ENCODE measurements around the gene POU6F2. TPM values are rescaled to one million over a fixed set of nuclear protein-coding genes. Genes with fewer than 3 reads are reported as not detected.
"Not testable (repeated sequence)": the region's sequence is repeated elsewhere in the genome, so short reads cannot be mapped to it uniquely, and the experiment has no call there.

POU6F2 gene
- total RNA-seq, result not detected
- long read RNA-seq, result 0 reads

- DNase-seq (no peak), ATAC-seq (ENCODE audit: poor library complexity) (no peak)
- intact Hi-C loops (cut with DNase I), result no loop called here
These were observed at the start of gene POU6F2 for GRCh38 chr7:38977685-38978084. POU6F2 (plus strand) TSS chr7:38977909; CDS start chr7:38977954, 45 bp downstream.

GRCh38 chr7:38928506-38928905 is 49.2 kb upstream of the POU6F2 start:
- intact Hi-C loops (cut with DNase I), result no loop called here
- ATAC-seq (ENCODE audit: poor library complexity) (no peak), DNase-seq (no peak)

- ATAC-seq (ENCODE audit: poor library complexity) (no peak), DNase-seq (no peak)
- intact Hi-C loops (cut with DNase I), result no loop called here
These were observed 48.1 kb upstream of the POU6F2 start for GRCh38 chr7:38929460-38930171.

- ATAC-seq (ENCODE audit: poor library complexity) (no peak), DNase-seq (peak; percentile 73)
- intact Hi-C loops (cut with DNase I), result no loop called here
These were observed 45.1 kb upstream of the POU6F2 start for GRCh38 chr7:38932509-38933168.

GRCh38 chr7:38934051-38934450 is 43.7 kb upstream of the POU6F2 start:
- DNase-seq (no peak), ATAC-seq (ENCODE audit: poor library complexity) (no peak)
- intact Hi-C loops (cut with DNase I), result no loop called here

- DNase-seq (no peak), ATAC-seq (ENCODE audit: poor library complexity) (no peak)
- intact Hi-C loops (cut with DNase I), result no loop called here
These were observed 43.2 kb upstream of the POU6F2 start for GRCh38 chr7:38934536-38934935.

- ATAC-seq (ENCODE audit: poor library complexity), result no peak
- DNase-seq, result no peak
- intact Hi-C loops (cut with DNase I), result no loop called here
These were observed 41.1 kb upstream of the POU6F2 start for GRCh38 chr7:38936641-38937040.

- no peak for ATAC-seq (ENCODE audit: poor library complexity)
- intact Hi-C loops (cut with DNase I), result no loop called here
- no peak for DNase-seq
These were observed 39.7 kb upstream of the POU6F2 start for GRCh38 chr7:38938001-38938485.

- intact Hi-C loops (cut with DNase I), result no loop called here
- ATAC-seq (ENCODE audit: poor library complexity), result no peak
- DNase-seq, result no peak
These were observed 39.1 kb upstream of the POU6F2 start for GRCh38 chr7:38938589-38938988.

GRCh38 chr7:38940774-38941173 is 36.9 kb upstream of the POU6F2 start:
- intact Hi-C loops (cut with DNase I), result no loop called here
- ATAC-seq (ENCODE audit: poor library complexity) (no peak), DNase-seq (no peak)

GRCh38 chr7:38942431-38943051 is 35.2 kb upstream of the POU6F2 start:
- ATAC-seq (ENCODE audit: poor library complexity), result no peak
- intact Hi-C loops (cut with DNase I), result no loop called here
- DNase-seq, result no peak

- intact Hi-C loops (cut with DNase I); ATAC-seq (ENCODE audit: poor library complexity): not testable (repeated sequence)
These were observed 30.2 kb upstream of the POU6F2 start for GRCh38 chr7:38947541-38947940.

GRCh38 chr7:38950309-38950708 is 27.4 kb upstream of the POU6F2 start:
- intact Hi-C loops (cut with DNase I), result no loop called here
- DNase-seq (no peak), ATAC-seq (ENCODE audit: poor library complexity) (no peak)

More at GRCh38 chr7:38947541-38947940, 30.2 kb upstream of the POU6F2 start:
- DNase-seq, result not testable (repeated sequence)

GRCh38 chr7:38951213-38951612 is 26.5 kb upstream of the POU6F2 start:
- DNase-seq, result no peak
- no peak for ATAC-seq (ENCODE audit: poor library complexity)
- intact Hi-C loops (cut with DNase I), result no loop called here

GRCh38 chr7:38953227-38953626 is 24.5 kb upstream of the POU6F2 start:
- ATAC-seq (ENCODE audit: poor library complexity), result no peak
- no peak for DNase-seq
- intact Hi-C loops (cut with DNase I), result no loop called here

- DNase-seq (no peak), ATAC-seq (ENCODE audit: poor library complexity) (no peak)
- intact Hi-C loops (cut with DNase I), result no loop called here
These were observed 23.7 kb upstream of the POU6F2 start for GRCh38 chr7:38953971-38954370.

- ATAC-seq (ENCODE audit: poor library complexity) (no peak), DNase-seq (no peak)
- intact Hi-C loops (cut with DNase I), result no loop called here
These were observed 21.8 kb upstream of the POU6F2 start for GRCh38 chr7:38955892-38956291.

GRCh38 chr7:38962028-38962427 is 15.7 kb upstream of the POU6F2 start:
- ATAC-seq (ENCODE audit: poor library complexity) (no peak), DNase-seq (no peak)
- intact Hi-C loops (cut with DNase I), result no loop called here

GRCh38 chr7:38964921-38965320 is 12.8 kb upstream of the POU6F2 start:
- DNase-seq, result no peak
- no peak for ATAC-seq (ENCODE audit: poor library complexity)
- intact Hi-C loops (cut with DNase I), result no loop called here

- DNase-seq (no peak), ATAC-seq (ENCODE audit: poor library complexity) (no peak)
- intact Hi-C loops (cut with DNase I), result no loop called here
These were observed 3.9 kb upstream of the POU6F2 start for GRCh38 chr7:38973760-38974159.

Data from Right ventricle myocardium superior (tissue), 1 donor.